KBM-7 (cell line): ENCODE data around the gene CPN1.
A peak's percentile ranks its signal among the peaks of the same experiment; 100 is the strongest.
"Not testable (repeated sequence)": the region's sequence is repeated elsewhere in the genome, so short reads cannot be mapped to it uniquely, and the experiment has no call there.

Source experiments
- DNase-seq: peaks from one replicate; pipeline ENCODE4 v3.0.0-alpha.2; 2015
- in situ Hi-C: fragments of 300-500 bp; cut with MboI; formaldehyde crosslinking; loops from 2 replicates; pipeline ENCODE4 v1.14.3; 2020; ENCODE audit warnings: low sequenced_read_pairs, low pct_unique_long_range_greater_than_20kb, mixed read lengths

Gene CPN1

DNA sequence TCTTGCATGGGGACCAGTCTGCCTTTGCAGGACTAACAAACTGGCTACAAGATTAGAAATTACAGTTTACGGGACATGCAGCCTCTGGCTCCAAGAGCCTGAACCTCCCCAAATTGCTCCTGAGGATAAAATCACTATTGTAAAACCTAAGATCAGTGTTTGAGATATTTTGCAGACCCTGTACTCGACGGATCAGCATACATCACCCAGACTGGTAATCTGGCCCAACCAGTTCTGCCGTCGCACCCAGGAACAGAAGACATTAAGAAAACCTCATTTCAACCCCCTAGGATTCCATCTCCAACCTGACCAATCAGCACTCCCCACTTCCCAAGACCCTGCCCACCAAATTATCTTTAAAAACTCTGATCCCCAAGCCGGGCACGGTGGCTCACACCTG lies 44.8 kb downstream of the CPN1 start:
- in situ Hi-C loops: loop anchor here (25.0 kb wide), 1 partner anchor 175 kb away; no protein-coding TSS in a partner anchor
- DNase-seq: no peak

DNA sequence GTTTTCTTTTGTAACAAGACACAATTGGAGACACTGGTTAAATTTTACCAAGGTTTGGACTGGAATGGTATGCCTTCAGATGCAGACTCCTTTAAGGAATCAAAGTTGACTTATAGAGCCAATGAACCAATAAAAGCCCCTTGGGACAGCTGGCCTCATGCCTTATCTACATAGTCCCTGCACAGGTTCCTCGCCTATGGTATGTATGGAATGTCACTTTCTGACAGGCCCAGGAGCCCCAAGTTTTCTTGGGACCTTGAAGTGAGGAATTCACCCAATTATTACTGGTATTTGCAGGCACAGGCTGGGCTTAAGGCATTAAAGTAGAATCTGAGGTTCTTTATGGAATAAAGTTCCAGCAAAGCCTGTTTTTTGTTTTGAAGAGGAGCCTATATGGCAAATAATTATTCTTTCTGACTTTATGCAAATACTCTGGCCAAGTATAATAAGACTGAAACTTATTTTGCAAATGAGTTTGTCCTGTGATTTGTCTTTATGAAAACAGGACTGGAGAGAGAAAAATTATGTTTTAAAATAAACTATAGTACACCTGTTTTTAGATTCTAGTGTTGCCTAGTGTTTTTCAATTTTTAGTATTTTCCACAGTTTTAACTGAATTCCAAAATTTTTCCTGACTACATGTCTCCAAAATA lies 47.8 kb downstream of the CPN1 start:
- in situ Hi-C loops: loop anchor here (25.0 kb wide), 1 partner anchor 172 kb away; no protein-coding TSS in a partner anchor
- DNase-seq: no peak

DNA sequence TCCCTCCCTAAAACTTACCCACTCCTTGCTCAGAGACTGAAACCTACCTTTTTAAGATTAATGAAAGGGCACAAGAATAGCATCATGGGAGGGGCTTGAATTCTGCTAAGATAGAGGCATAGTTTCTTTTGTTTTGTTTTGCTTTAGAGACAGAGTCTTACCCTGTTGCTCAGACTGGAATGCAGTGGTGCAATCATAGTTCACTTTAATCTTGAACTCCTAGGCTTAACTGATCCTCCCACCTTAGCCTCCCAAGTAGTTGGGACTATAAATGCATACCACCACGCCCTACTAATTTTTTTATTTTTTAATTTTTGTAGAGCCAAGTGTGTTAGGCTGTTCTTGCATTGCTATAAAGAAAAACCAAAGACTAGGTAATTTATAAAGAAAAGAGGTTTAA lies 54.3 kb downstream of the CPN1 start:
- no peak for DNase-seq
- in situ Hi-C loops: loop anchor here (25.0 kb wide), 1 partner anchor 165 kb away; no protein-coding TSS in a partner anchor

DNA sequence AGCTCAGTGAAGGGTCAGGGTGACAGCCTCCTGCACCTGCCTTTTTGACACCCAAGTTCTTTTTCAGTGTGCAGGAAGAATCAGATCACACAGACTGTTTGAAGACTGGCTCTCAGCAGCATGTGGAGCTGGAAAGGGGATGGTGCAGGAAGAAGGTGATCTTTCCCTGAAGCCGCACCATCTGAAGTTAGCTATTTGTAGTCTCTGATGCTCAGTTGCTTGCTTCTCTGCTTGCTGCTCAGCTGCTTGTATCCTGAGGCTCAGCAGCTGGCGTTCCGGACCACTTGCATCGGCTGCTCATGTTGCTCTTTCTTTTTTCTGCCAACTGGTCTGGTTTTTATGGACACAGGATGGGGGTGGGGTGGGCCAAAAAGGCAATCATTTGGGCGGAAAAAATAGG lies 56.1 kb downstream of the CPN1 start:
- DNase-seq: no peak
- in situ Hi-C loops: loop anchor here (25.0 kb wide), 1 partner anchor 163 kb away; no protein-coding TSS in a partner anchor

DNA sequence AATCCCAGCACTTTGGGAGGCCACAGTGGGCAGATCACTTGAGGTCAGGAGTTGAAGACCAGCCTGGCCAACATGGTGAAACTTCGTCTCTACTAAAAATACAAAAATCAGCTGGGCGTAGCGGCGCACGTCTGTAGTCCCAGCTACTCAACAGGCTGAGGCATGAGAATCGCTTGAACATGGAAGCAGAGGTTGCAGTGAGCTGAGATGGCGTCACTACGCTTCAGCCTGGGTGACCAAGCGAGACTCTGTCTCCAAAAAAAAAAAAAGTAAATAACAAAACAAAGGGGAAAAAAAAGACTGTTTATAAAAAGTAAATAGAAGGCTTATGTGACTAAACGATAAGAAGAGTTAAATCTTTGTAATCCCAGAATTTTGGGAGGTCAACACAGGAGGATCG lies 56.9 kb downstream of the CPN1 start:
- no peak for DNase-seq
- in situ Hi-C loops: loop anchor here (25.0 kb wide), 1 partner anchor 162 kb away; no protein-coding TSS in a partner anchor

DNA sequence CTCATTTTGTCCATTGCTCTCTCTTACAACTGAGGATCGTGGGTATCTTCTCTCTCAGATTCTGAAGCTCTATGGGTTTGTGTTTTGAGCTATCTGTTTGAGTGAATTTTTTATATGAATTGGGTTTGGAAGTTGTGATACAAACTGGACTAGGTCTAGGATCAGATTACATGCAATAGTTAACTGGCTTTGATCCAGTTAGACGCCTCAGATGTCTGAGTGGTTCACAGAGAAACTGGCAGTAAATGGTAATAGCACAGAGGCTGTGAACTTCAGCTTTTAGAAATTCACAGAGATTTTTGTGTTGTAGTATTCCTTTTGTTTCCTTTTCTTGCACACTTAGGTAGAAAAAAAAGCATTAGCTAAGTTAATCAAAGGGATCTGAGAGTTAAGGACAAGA lies 59.3 kb downstream of the CPN1 start:
- no peak for DNase-seq
- in situ Hi-C loops: no loop called here

DNA sequence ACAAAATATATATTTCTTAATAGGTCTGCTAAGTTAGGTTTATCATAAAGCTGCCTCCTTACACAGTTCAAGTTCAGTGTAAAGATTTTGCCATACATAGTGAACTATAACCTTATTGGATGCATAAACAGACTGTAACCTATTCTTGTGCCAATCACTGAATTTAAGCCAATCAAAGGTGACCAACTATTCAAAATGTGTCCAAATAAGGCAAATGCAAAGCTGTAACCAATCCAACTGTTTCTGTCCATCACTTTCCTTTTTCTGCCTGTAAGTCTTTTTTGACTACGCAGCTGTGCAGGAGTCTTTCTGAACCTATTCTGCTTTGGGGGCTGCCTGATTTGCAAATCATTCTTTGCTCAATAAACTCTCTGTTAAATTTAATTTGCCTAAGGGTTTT lies 60.3 kb downstream of the CPN1 start:
- in situ Hi-C loops: no loop called here

DNA sequence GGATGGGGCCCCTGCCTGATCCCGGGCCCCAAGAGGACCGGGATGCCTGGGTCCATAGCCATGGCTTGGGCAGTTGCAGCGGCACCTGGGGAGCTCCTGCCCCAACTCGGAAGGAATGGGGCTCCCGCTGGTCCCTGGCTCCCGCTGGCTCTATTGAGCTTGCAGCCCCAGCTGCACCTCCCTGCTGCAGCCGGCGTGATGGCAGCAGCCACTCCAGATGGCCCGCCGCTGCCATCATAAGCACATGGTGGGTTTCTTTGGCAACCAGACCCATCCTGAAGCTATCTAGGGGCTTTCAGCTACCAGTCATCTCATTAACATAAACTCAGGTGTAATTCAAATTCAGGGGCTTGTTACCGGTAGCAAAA lies 60.8 kb downstream of the CPN1 start:
- in situ Hi-C loops: no loop called here
- DNase-seq: no peak

More for the DNA sequence above, 60.3 kb downstream of the CPN1 start:
- no peak for DNase-seq

DNA sequence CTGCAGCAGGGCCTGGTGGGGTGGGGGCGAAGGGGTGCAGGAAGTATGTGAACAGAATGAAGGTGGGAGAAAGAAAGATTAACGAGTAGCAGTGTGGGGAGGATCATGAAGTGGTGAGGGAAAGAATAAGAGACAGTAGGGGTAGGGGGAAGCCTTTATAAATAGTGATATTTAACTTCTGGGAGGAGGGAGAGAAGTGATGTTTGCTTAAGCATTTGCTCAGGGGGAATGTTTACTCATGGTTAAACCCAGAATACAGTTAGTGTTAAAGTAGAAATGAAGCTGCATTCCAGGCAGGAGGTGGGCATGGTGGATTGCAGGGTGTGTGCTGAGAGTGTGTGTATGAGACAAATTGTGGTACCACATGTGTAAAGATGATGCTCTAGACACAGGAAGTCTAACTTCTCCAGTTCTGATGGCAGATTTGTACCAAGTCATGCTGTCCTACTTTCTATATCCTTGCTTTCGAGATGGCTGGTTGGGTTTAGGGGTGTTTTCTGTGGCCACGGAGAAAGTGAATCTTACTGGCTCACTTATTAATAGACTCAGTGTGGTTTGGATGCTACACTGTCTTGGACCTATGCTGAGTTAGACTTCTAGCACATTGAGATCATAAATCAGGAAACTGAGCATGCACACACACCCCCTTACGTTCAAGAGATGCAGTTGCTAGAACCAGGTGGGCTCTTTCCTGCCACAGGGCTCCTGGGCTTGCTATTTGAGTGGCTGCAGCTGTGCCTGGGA lies 61.4 kb downstream of the CPN1 start:
- in situ Hi-C loops: no loop called here
- DNase-seq: no peak

DNA sequence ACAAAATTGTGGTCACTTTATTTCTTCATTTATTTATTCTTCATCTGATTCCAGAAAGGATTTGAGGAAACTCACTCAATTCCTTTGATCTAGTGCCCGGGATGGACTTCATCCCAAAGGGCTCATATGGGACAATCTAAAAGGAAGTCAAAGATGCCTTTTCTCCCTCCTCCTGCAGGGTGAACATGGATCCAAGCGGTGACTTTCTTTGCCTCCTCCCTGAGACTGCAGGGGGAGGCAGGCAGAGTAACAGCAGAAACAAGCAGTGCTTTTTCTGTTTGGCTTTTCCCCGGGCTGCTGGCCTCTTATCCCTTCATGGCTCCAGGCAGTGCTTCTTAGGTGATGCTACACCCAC lies 61.9 kb downstream of the CPN1 start:
- no peak for DNase-seq
- in situ Hi-C loops: no loop called here

DNA sequence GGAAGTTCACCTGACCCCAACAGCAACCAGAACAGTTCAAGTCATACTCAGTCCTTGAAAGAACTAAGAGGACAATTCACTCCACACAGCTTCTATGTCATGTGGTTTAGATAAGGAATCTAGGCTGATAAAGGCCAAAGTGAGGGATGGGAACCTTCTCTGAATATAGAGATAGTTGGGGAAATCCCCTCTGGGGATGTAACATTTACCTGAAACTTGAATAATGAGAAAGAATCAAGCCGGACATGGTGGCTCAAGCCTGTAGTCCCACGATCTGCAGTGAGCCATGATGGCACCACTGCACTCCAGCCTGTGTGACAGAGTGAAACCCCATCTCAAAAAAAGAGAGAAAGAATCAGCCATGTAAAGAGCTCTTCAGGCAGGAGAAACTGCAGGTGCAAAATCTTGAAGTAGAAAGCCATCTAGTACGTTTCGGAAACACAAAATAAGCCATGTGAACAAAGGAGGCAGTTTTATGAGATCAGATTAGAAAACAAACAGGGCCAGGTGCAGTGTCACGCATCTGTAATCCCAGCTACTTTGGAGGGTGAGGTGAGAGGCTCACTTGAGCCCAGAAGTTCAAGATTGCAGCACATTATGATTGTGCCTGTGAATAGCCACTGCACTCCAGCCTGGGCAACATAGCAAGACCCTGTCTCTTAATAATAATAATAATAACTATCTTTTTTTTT lies 67.5 kb downstream of the CPN1 start:
- in situ Hi-C loops: no loop called here
- DNase-seq: no peak

DNA sequence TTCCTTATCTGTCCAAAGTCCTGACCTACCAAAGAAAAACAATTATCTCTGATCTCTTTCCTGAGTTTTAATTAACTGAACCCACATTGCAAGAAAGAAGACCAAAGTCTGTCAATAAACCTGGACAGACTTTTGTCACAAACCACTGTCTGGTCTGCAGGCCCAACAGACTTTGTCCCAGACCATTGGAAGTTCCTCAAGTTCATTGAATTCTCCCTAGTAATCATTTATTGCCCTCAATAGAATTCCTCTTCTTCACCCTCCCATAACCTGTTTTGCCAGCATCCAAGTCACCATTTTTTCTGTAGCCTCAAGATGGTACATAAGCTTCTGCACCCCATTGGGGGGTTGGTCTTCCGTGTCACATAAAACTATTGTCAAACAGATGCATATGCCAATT lies 68.0 kb downstream of the CPN1 start:
- in situ Hi-C loops: no loop called here
- DNase-seq: no peak

DNA sequence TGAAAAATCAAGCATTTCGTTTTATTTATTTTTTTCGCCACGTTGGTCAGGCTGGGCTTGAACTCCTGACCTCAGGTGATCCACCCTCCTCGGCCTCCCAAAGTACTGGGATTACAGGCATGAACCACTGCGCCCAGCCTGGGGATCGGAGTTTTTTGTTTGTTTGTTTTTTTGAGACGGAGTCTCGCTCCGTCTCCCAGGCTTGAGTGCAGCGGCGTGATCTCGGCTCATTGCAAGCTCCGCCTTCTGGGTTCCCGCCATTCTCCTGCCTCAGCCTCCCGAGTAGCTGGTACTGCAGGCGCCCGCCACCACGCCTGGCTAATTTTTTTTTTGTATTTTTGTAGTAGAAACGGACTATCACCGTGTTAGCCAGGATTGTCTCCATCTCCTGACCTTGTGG lies 69.8 kb downstream of the CPN1 start:
- DNase-seq, in situ Hi-C loops: not testable (repeated sequence)

DNA sequence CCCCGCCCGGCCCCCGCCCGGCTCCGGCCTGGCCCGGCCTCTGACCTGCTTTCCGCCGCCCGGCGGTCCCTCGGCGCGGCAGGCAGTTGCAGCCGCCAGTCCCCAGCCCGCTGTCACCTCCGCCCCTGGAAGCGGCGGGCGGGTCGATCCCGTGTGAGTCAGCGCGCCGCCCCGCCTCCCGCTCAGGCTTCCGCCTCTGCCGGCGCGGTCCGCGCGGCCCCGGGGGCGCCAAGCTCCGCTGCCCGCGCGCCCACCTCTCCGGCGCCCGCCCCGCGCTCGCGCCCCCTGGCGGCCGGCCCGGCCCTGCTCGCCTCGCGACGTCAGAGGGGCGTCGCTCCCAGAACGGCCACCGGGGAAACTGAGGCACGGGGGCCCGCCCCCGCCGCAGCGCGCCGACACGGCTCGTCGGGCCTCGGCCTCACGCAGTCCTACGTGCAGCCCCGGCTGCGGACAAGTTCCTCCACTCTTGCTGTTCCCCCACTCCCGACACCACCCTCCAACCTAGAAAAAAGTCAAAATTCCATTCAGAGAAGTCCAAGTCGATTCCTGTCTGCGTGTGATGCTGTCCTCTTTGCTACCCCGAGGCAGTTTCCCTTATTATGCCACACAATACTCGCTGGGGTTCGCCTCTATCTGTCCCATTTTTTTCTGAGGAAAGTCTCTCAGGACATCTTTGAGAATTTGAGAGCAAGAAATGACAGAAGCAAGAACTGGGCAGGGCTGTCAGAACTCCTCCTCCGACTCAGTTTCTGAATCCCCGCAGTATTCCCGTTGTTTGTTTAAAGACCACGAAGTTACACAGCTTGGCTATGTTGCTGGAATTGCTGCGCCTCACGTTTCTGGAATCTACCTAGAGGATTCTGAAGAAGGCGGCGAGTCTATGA lies 71.6 kb downstream of the CPN1 start, which contains the start of gene DNMBP:
Gene DNMBP, minus strand, starts transcription at position 155 of the 884 bp plus-strand sequence. CDS start 37,823 bp downstream, outside the sequence.
- in situ Hi-C loops: no loop called here
- DNase-seq: peak; percentile 78

DNA sequence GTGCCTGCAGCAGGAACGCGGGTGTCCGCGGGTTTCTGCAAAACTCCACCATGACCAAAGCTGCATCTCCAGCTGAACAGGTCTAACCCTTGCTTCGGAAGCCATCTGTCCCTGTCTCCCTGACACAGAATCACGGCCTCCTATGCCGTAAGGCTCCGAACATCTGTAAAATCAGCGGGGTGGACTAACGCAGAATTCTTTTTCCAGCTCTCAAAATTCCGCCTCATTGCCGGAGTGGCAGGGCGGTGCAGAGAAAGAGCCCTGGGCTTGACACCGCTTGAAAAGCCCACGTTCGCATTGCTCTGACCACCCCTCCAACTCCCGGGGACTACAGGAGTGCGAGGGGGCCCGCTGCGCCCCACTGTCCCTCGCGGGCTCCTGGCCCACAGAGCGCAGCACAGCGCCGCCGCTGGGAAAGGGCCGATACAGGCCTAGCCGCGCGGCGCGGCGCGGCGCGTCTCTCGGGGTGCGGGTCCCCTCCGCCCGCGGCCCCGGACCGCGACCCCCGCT lies 72.3 kb downstream of the CPN1 start:
- peak; percentile 55 for DNase-seq
- in situ Hi-C loops: no loop called here

DNA sequence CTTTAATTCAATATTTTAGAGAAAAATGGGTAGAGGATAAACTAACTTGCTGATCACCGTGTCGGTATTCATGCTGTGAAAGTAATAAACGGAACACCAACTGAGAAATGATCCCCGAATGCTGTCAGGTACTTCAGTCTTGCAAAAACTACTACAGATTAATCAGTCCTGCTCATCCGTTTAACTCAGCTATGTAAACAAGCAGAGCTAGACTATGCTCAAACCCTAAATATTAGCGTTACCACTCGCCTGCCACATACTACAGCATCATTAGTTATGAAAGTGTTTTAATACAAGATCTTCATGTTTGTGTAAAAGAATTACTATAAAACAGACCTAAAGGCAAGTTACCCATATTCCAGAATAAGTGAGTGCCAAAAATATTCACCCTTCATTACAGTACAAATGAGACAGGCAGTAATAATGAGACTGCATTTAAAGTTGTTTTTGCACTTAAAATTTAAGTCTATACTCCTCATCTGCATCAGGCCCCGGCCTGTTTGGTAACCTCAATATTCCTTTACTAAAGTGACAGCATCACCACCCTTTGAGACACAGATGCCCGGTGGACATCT lies 72.9 kb downstream of the CPN1 start:
- DNase-seq: no peak
- in situ Hi-C loops: no loop called here

DNA sequence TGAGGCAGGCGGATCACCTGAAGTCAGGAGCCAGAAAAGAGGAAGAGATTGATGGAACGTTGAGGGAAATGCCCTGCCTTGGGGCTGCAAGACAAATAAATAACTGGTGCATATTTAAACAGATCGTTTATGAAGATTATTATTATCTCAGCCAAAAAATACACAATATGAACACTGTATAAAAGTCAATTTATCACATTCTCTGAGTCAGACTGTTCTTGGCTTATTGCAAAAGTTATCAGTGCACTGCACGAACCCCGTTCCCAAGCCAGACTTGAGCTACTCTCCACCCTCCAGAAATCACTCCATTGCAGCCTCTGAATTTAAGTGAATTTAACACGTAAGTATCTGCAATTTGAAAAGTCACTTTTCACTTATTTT lies 73.5 kb downstream of the CPN1 start:
- in situ Hi-C loops: no loop called here
- no peak for DNase-seq

DNA sequence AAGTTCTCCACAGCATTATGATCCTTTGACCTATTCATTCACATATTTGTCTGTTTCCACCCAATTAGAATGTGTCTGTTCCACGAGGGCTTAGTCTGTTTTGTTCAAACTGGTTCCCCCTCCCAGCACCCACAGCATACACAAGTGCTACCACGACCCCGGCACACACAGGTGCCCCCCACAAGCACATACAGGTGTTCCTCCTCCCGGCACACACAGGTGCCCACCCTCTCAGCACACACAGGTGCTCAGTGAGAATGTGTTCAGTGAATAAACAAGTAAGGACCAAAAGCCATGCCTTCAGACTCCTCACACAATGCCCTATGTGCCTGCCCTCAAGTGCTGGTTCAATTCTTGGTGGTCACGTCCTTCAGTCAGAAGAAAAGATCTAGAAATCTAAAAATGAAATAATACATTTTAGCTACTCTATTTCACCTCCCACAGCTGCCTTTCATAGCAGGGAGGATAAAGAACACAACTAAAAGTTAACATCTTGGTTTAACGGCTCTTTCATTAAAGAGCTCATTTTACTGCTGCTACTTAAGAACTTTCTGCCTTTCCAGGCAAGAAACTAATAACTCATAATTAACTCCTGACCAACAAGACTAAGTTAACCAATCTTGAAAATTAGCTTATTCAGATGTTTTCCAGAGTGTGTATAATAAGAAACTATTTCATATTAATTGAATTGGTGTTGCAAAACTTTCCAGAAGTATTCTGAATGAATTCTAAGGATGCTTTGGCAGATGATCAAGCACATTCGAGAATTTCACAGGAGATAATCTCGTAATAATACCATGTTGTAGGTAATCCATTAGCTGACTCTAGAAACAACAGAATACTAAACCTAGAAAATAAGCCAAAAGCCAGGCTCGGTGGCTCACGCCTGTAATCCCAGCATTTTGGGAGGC lies 74.2 kb downstream of the CPN1 start:
- no peak for DNase-seq
- in situ Hi-C loops: no loop called here
